HS-5 (cell line): ENCODE data around the gene GPX7.

ENCODE experiments used
- DNase-seq: peaks from one replicate; pipeline ENCODE4 v3.0.0-alpha.2; 2012; ENCODE audit warnings: low read depth

The GPX7 gene

DNA sequence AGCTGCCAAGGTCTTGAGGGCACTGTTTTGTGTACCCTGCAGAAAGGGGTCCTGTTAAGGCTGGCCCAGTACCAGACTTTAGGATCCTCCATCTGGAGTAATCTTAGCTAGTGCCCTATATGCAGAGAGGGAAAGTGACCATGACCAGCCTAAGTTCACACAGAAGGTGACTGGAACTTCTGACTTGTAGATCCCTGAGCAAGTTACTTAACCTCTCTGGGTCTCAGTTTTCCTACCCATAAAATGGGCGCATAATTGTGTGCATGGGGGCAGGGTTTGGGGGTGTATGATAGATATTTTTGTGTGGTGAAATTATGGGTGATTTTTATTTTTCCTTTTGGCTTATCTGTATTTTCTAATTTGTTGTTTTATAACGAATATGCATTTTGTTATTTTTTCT, 27.5 kb downstream of the GPX7 start:
- no peak for DNase-seq

DNA sequence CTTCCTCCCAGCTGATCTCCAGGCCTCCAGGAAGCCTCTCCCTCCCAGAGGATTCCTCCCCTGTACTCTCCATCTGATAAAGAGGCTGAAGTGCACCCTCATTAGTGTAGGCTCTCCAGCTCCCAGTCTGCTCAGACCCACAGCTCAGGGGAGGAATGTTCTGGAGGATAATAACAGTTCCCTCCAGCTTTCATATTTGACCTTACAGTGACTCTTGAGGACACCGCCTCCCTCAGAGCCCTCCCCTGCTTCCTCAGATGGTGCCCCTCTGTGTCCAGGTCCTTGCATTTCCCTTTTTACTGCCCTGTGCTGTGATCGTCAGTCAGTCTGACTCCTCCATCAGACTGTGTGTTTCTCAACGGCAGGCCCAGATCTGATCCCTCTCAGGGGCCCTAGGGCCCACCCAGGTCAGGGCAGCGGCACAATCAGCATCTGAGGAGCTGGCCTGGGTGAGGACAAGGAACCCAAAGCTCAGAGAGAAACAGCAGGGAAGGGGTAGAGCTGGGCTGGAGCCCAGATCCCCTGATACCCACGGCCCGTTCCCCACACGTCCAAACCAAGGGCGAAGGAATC, 29.7 kb downstream of the GPX7 start:
- DNase-seq = no peak

DNA sequence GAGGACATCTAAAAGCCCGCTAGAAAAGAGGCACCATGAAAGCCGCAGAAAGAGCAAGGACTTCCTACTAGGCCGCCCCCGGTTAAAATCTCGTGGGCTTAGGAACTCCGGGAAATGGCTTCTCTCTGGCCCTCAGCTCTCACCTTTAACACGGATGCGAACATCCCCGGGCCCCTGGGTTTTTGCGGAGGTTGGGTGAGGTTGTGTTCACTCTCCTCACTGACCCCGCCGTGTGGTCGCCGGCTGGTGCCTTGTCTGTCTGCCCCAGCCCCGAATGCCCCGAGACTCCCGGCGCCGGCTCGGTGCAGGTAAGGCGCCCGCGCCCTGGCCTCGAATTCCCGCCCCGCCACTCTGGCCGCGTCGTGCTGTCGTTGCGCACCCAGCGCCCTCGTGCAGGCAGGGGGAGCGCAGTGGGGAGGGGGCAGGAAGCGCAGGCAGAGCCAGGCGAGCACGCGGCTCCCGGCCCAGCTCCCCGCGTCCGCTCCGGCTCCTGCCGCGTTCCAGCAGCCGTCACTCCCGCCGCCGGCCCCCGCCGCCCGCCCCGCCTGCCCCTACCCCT, 30.6 kb downstream of the GPX7 start, which contains the start of gene SHISAL2A:
Gene SHISAL2A, plus strand, starts transcription at position 437 of the 559 bp plus-strand sequence. CDS start 326 bp downstream, outside the sequence.
- no peak for DNase-seq

DNA sequence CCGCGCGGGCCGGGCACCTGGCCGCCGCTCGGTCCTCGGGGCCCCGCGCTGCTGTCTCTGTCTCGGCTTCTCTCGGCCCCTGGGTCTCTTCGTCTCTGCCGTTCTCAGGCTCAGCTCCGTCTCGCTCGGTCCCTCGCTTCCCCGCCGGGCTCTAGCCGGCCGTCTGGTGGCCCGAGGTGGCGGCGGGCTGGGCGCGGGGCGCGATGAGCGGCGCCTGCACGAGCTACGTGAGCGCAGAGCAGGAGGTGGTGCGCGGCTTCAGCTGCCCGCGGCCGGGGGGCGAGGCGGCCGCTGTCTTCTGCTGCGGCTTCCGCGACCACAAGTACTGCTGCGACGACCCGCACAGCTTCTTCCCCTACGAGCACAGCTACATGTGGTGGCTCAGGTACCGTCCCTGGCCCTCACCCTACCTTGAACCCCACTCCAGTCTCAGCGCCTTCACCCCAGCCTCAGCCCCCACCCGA, 31.2 kb downstream of the GPX7 start:
- DNase-seq = no peak

DNA sequence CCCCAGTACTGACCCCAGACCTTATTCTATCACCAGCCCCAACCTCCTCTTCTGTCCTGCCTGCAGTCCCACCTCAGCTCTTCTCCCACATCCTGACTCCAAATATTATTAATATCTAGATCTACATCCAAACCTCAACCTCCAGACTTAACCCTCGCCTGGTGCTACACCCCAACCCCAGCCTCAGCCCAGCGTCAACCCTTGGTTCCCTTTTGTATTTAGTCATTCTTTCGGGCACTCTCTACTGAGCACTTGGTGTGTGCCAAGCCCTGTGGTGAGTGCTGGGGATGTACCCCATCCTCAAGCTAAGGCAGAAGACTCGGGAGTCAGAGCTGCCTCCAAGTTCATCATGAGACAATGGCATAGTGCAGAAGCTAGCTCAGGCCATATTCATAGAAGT, 31.9 kb downstream of the GPX7 start:
- no peak for DNase-seq

DNA sequence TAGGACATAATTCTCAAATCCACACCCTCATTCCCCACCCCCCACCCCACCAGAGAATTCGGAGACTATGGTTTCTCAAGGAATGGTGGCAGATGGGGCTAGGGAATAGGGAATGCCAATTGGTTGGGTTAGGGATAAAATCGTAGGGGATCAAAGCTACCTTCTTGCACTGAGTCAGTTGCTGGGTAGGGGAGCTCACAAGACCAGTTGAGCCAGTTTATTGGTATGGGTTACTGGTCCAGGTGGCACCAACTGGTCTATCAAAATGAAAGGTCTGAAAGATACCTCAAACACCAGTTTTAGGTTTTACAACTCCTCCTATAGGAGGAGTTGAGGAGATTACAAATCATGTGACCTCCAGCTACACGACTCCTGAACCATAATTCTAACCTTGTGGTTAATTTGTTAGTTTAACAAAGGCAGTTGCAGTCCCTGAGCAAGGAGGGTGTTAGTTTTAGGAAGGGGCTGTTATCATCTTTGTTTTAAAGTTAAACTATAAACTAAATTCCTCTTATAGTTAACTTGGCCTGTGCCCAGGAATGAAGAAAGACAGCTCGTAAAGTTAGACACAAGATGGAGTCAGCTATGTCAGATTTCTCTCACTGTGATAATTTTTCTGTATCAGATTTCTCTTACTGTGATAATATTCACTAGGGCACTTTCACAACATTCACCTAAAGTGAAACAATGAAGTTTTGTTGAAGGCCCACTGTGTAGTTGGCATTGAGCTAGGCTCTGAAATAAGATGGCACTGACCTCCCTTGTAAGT, 33.3 kb downstream of the GPX7 start:
- no peak for DNase-seq

DNA sequence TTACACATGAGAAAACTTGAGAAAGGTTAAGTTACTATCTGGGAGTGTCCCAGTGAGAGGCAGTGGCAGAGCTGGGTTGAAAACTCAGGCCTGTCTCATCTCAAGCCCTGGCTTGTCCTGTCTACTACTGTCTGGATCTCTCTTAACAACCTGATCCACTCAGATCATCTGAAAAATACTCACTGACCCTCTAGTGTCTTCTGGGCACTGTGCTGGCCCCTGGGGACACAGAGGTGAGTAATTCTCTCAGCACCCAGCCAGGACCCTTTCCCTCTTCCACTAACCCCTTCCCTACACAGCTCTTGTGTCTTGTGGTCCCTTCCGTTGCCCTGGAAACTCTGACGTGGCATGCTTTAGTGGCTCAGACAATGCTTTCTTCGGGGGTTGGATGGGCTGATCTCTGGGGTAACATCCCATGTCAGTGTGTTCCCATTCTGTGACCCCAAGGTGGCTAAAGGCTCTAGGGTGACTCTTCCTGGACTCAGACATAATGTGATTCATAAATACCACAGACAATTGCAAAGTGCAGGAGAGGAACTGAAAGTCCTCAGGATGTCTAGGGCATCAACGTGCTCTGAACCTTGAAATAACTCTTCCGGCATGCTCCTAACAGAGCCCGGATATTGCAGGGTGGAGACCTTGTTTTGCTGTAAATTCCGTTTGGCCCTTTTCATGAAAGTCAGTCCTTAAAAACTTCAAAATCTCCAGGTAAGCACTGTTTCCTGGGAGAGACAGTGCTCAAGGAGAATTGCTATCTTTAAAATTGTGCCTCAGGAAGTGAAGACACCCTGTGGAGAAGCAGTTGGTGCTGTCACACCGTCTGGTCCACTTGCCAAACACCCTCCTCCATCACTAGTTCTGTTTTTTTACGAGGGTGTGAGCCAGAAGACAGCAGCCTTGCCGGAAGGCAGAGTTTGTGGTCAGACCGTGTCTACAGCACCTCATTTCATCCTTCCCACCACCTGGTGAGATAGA, 34.8 kb downstream of the GPX7 start:
- no peak for DNase-seq

DNA sequence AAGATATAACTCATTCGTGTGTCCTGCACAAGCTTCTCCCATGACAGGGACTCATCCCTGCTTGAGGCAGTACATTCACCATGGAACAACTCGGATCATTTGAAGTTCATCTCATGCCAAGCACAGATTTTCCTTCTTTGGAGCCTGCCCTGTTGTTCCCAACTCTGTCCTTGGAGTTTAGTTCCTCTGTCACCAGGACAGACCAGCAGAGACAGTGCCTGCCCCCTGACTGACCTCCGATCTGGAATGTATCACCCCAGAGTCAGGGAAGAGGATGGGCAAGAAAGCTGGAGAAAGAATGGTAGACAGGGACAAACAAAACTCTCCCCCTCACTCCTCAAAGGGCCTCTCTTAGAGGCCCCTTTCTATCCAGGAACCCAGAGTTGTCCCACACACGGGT, 35.8 kb downstream of the GPX7 start:
- no peak for DNase-seq

DNA sequence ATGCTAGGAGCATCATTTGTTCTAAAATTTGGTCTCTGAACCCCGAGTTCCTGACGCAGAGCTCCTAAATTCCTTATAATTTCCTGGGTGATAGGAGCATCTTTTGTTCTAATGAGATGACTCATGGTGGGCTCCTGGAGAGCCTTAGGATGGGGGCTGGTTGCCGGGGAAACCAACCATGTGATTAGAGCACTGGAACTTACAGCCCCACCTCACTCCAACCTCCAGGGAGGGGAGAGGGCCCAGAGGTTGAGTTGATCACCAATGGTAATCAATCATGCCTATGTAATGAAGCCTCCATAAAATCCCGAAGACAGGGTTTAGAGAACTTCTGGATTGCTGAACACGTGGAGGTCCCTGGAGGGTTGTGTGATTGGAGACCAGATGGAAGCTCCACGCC, 38.5 kb downstream of the GPX7 start:
- no peak for DNase-seq

DNA sequence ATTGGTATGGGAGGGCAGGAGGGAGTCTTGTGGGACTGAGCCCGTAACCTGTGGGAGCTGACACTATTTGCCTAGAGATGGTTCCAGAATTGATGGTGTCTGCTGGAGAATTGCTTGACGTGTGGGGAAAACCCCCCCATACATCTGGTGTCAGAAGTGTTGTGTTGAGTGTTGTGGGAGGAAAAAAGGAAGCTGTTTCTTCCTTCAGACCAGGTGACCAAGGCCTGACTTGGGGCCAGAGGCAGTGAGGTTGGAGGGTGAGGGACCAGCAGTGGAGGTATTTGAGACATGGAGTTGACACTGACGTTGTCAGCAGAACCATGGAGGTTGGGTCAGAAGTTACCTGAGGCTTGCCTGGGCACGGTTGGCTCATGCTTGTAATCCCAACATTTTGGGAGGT, 39.1 kb downstream of the GPX7 start:
- no peak for DNase-seq

DNA sequence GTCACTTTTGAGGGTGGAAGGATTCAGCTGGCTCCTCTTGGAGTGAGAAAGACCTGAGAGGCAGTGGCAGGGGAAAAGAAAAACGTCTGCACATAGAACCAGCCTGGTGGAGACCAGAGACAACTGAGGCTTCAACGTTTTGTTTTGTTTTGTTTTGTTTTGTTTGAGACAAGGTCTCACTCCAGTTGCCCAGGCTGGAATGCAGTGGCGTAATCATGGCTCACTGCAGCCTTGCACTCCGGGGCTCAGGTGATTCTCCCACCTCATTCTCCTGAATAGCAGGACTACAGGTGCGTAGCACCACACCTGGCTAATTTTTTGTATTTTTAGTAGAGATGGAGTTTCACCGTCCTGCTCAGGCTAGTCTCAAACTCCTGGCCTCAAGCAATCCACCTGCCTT, 43.1 kb downstream of the GPX7 start:
- no peak for DNase-seq

DNA sequence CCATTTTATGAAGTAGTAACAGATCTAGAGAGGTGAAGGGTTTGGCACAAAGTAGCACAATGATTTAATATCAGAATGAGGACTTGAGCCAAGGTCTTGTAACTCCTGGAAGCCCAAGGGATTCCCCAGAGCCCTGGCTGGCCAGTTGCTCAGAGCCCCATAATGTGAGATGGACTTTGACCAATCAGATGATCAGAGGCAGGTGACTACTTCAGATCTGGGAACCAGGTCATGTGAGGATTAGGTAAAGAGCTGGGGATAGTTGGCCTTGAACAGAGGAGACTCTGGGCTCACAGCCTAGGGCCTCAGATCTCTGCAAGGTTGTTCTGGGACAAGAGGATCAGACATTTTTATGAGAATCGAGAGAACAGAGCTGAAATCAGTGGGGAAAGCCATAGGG, 49.7 kb downstream of the GPX7 start:
- no peak for DNase-seq

DNA sequence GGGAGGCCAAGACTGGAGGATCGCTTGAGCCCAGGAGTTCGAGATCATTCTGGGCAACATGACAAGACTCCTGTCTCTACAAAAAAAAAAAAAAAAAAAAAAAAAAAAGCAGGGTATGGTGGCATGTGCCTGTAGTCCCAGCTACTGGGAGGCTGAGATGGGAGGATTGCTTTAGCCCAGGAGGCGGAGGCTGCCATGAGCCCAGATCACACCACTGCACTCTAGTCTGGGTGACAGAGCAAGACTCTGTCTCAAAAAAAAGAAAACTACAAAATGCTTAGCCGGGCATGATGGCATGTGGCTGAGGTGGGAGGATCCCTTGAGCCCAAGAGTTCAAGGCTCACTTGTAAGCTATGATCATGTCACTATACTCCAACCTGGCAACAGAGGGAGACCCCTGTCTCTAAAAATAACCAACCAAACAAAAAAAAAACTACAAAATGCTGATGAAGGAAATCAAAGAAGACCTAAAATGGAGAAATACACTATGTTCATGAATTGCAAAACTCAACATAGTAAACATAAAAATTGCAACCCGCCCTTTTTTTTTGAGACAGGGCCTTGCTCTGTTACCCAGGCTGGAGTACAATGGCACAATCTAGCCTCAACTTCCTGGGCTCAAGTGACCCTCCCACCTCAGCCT, 51.2 kb downstream of the GPX7 start:
- no peak for DNase-seq

DNA sequence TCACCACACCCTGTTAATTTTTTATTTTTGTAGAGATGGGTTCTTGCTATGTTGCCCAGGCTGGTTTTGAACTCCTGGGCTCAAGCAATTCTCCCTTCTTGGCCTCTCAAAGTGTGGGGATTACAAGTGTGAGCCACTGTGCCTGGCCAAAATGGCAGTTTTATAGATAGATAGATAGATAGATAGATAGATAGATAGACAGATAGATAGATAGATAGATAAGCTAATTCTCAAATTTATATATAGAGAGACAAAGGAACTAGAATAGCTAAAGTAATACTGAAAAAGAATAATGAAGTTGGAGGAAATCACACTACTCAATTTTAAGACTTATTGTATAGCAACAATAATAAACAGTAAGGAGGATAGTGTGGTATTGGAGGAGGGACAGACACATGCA, 51.9 kb downstream of the GPX7 start:
- no peak for DNase-seq

DNA sequence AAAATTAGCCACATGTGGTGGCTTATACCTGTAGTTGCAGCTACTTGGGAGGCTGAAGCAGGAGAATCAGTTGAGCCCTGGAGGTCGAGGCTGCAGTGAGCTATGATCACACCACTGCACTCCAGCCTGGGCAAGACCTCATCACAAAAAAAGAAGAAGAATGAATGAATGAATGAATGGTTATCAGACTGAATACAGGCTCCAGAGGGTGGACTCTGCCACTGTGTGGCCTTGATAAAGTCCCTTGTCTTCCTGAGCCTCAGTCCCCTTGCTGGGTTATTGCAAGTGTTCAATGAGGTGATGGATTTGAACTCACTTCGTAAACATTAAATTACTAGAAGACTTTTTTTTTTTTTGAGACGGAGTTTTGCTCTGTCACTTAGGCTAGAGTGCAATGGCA, 55.5 kb downstream of the GPX7 start:
- DNase-seq = no peak
